K562 (cell line): ENCODE measurements around the gene C22orf39. TPM values are rescaled to one million over a fixed set of nuclear protein-coding genes. Genes with fewer than 3 reads are reported as not detected.

ENCODE experiments used
- CHD2 ChIP-seq: IDR thresholded peaks from 2 replicates; pipeline ENCODE4 v1.6.1; 2011; ENCODE audit warnings: low read depth, low read length
- GTF2F1 ChIP-seq: IDR thresholded peaks from 2 replicates; pipeline ENCODE4 v1.6.1; 2011; ENCODE audit warnings: low read depth, low read length, improper control_type of control experiment
- KAT8 ChIP-seq: fragments of 450-650 bp; IDR thresholded peaks from 2 replicates; pipeline ENCODE4 v1.6.1; 2016; ENCODE audit warnings: low read depth, mild to moderate bottlenecking
- KLF1 ChIP-seq: fragments of 450-650 bp; IDR thresholded peaks from 2 replicates; pipeline ENCODE4 v1.6.1; 2016; ENCODE audit warnings: missing genetic modification characterization, missing compliant biosample characterization
- MAZ ChIP-seq, 2 experiments: fragments of 450-650 bp in 1 of 2; sonication (generic) in 1 of 2; formaldehyde crosslinking; IDR thresholded peaks in 1 of 2; conservative IDR thresholded peaks in 1 of 2; 2 replicates each; pipeline versions ENCODE4 v1.4.0 to v1.5.0; 2020; ENCODE audit warnings: mild to moderate bottlenecking in 1 of 2, missing genetic modification reagents in 1 of 2
- MYC ChIP-seq, 2 experiments: fragments of 250-450 bp in 1 of 2; sonication (Bioruptor Pico) in 1 of 2; IDR thresholded peaks; 2 replicates each; pipeline versions ENCODE4 v1.5.1 to v1.6.1; 2012 to 2021; ENCODE audit warnings: low read depth in 2 of 2, borderline replicate concordance in 1 of 2, improper control_type of control experiment in 1 of 2, low read length in 1 of 2, mild to moderate bottlenecking in 1 of 2, moderate library complexity in 1 of 2
- PHB ChIP-seq: fragments of 250-450 bp; sonication (Bioruptor Pico); IDR thresholded peaks from 2 replicates; pipeline ENCODE4 v1.5.0; 2021
- RCOR1 ChIP-seq, 2 experiments: IDR thresholded peaks; 2 replicates each; pipeline ENCODE4 v1.6.1; 2012; ENCODE audit warnings: low read depth in 2 of 2, low read length in 2 of 2, borderline replicate concordance in 1 of 2, improper control_type of control experiment in 1 of 2
- SNRNP70 ChIP-seq: fragments of 200-400 bp; formaldehyde crosslinking; optimal IDR thresholded peaks from 2 replicates; pipeline ENCODE3; 2017; ENCODE audit warnings: low read depth, low read length
- polyA plus RNA-seq, 8 experiments: library from polyadenylated mRNA; depleted of rRNA in 4 of 8; stranded (reverse) in 5 of 8; unstranded in 3 of 8; fragments of >200 nt; fragmentation: Nextera tagmentation in 2 of 8; fragmentation: Illumina TruSeq in 1 of 8; extraction: Ambion mirVana in 2 of 8; extraction: Trizol in 1 of 8; gene quantifications; 2 replicates each; pipeline versions ENCODE4 v1.2.1 to v1.2.3, GENCODE V29; 2011 to 2014; ENCODE audit warnings: inconsistent platforms in 1 of 8, missing spikeins in 1 of 8
- total RNA-seq, 7 experiments: library from RNA; depleted of rRNA in 6 of 7; stranded (reverse); fragments of >200 nt in 6 of 7; fragmentation: Illumina TruSeq in 2 of 7; extraction: Trizol in 2 of 7; gene quantifications; 2 replicates each; pipeline versions ENCODE4 v1.2.1 to v1.2.3, GENCODE V29; 2011 to 2021; ENCODE audit warnings: low replicate concordance in 1 of 7
- TF ChIP-seq, protein P1 (sequence below), 2 experiments: IDR thresholded peaks in 1 of 2; conservative IDR thresholded peaks in 1 of 2; 2 replicates each; pipeline ENCODE4 v1.6.1; 2016; ENCODE audit warnings: low read depth in 2 of 2, mild to moderate bottlenecking in 1 of 2, missing compliant biosample characterization in 1 of 2, missing genetic modification characterization in 1 of 2, moderate library complexity in 1 of 2
- TF ChIP-seq, protein P2 (sequence below), 3 experiments: IDR thresholded peaks in 2 of 3; conservative IDR thresholded peaks in 1 of 3; 2 replicates each; pipeline ENCODE4 v1.5.1; 2011 to 2012; ENCODE audit warnings: low read length in 3 of 3, mild to moderate bottlenecking in 3 of 3, control low read depth in 2 of 3, improper control_type of control experiment in 1 of 3, inconsistent platforms in 1 of 3, low read depth in 1 of 3, mixed read lengths in 1 of 3, moderate library complexity in 1 of 3; ENCODE audit not compliant: insufficient read depth in 2 of 3
- TF ChIP-seq, protein P3 (sequence below): IDR thresholded peaks from 2 replicates; pipeline ENCODE4 v1.6.1; 2011; ENCODE audit warnings: borderline replicate concordance, low read depth, mild to moderate bottlenecking, moderate library complexity, low read length; ENCODE audit not compliant: insufficient read depth, poor library complexity, severe bottlenecking
- TF ChIP-seq, protein P4 (sequence below): fragments of 200-800 bp; sonication (Bioruptor generic); IDR thresholded peaks from 2 replicates; pipeline ENCODE4 v1.6.1; 2017; ENCODE audit warnings: missing genetic modification characterization, missing compliant biosample characterization
- TF ChIP-seq, protein P5 (sequence below): fragments of 450-650 bp; IDR thresholded peaks from 2 replicates; pipeline ENCODE4 v1.6.1; 2016

C22orf39 gene
- total and polyA plus RNA-seq, 9 of the 15 experiments (the other 6 are each of a cell fraction or from before 2014, with no cell fraction given), result 20.4 to 139 (median 66.8) TPM

DNA sequence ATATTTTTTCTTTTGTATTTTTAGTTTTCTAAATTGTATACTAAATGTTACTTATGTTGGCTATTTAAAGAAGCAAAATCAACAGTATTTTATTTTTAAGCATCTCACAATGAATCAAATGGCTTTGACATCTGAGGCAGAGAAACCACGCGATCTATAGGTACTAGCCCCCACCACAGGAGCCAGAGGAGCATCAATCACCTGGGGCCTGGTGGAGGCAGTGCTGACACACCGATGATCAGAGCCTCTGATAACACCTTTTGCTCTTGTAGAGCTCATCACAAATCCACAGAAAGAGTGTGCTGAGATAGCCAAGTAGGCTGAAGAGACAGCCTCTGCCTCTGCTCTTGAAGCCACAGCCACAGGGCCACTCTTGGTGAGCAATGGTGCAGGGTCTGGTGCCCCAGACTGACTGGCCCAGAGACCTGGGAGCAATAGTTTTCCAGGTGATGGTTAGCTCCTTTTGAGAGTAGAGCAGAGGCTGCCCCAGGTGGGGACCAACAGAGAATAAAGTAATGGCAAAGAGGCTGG, 41.2 kb downstream of the C22orf39 start (continued):
- TF ChIP-seq, protein P1, sequence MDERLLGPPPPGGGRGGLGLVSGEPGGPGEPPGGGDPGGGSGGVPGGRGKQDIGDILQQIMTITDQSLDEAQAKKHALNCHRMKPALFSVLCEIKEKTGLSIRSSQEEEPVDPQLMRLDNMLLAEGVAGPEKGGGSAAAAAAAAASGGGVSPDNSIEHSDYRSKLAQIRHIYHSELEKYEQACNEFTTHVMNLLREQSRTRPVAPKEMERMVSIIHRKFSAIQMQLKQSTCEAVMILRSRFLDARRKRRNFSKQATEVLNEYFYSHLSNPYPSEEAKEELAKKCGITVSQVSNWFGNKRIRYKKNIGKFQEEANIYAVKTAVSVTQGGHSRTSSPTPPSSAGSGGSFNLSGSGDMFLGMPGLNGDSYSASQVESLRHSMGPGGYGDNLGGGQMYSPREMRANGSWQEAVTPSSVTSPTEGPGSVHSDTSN (CRISPR knock-in tag; IDR thresholded peaks at IDR 0.05; ENCODE audit: low read depth), result peak; percentile 42
- TF ChIP-seq, protein P1 (tag; conservative IDR thresholded peaks at IDR 0.05; ENCODE audit: low read depth), result peak; percentile 89
- TF ChIP-seq PHB (CRISPR knock-in tag) (no peak), GTF2F1 (0 out of 2 replicates have a peak, but pooled peaks have one; percentile 26), CHD2 (peak; percentile 18; the same call in 1 of the 2 replicates), KAT8 (no peak), SNRNP70 (peak; percentile 61), RCOR1 (IDR thresholded peaks at IDR 0.05; ENCODE audit: borderline replicate concordance in 1 of 2, low read depth in 2 of 2, low read length in 2 of 2) (peak in 1 of 2 experiments; percentile 81; a peak in 2 of 4 replicates), KLF1 (tag) (0 out of 2 replicates have a peak, but pooled peaks have one; percentile 14), MYC (IDR thresholded peaks at IDR 0.05; ENCODE audit: low read depth, low read length) (peak; percentile 31; the same call in 1 of the 2 replicates), MYC (CRISPR knock-in tag; IDR thresholded peaks at IDR 0.05; ENCODE audit: borderline replicate concordance, low read depth) (no peak), MAZ (CRISPR knock-in tag; conservative IDR thresholded peaks at IDR 0.05 in 1 of 2, IDR thresholded peaks at IDR 0.05 in 1 of 2) (peak in 1 of 2 experiments; percentile 84; a peak in 2 of 4 replicates)
- TF ChIP-seq, protein P2, sequence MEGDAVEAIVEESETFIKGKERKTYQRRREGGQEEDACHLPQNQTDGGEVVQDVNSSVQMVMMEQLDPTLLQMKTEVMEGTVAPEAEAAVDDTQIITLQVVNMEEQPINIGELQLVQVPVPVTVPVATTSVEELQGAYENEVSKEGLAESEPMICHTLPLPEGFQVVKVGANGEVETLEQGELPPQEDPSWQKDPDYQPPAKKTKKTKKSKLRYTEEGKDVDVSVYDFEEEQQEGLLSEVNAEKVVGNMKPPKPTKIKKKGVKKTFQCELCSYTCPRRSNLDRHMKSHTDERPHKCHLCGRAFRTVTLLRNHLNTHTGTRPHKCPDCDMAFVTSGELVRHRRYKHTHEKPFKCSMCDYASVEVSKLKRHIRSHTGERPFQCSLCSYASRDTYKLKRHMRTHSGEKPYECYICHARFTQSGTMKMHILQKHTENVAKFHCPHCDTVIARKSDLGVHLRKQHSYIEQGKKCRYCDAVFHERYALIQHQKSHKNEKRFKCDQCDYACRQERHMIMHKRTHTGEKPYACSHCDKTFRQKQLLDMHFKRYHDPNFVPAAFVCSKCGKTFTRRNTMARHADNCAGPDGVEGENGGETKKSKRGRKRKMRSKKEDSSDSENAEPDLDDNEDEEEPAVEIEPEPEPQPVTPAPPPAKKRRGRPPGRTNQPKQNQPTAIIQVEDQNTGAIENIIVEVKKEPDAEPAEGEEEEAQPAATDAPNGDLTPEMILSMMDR (IDR thresholded peaks at IDR 0.05 in 2 of 3, conservative IDR thresholded peaks at IDR 0.05 in 1 of 3; ENCODE audit: insufficient read depth in 2 of 3, low read depth in 1 of 3, low read length in 3 of 3), result peak in 2 of 3 experiments; percentile 24 to 46; a peak in 2 of 6 replicates
- TF ChIP-seq, protein P3, sequence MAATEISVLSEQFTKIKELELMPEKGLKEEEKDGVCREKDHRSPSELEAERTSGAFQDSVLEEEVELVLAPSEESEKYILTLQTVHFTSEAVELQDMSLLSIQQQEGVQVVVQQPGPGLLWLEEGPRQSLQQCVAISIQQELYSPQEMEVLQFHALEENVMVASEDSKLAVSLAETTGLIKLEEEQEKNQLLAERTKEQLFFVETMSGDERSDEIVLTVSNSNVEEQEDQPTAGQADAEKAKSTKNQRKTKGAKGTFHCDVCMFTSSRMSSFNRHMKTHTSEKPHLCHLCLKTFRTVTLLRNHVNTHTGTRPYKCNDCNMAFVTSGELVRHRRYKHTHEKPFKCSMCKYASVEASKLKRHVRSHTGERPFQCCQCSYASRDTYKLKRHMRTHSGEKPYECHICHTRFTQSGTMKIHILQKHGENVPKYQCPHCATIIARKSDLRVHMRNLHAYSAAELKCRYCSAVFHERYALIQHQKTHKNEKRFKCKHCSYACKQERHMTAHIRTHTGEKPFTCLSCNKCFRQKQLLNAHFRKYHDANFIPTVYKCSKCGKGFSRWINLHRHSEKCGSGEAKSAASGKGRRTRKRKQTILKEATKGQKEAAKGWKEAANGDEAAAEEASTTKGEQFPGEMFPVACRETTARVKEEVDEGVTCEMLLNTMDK, result no peak
- TF ChIP-seq, protein P4, sequence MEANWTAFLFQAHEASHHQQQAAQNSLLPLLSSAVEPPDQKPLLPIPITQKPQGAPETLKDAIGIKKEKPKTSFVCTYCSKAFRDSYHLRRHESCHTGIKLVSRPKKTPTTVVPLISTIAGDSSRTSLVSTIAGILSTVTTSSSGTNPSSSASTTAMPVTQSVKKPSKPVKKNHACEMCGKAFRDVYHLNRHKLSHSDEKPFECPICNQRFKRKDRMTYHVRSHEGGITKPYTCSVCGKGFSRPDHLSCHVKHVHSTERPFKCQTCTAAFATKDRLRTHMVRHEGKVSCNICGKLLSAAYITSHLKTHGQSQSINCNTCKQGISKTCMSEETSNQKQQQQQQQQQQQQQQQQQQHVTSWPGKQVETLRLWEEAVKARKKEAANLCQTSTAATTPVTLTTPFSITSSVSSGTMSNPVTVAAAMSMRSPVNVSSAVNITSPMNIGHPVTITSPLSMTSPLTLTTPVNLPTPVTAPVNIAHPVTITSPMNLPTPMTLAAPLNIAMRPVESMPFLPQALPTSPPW (CRISPR knock-in tag), result peak; percentile 29; the same call in 1 of the 2 replicates
- TF ChIP-seq, protein P5, sequence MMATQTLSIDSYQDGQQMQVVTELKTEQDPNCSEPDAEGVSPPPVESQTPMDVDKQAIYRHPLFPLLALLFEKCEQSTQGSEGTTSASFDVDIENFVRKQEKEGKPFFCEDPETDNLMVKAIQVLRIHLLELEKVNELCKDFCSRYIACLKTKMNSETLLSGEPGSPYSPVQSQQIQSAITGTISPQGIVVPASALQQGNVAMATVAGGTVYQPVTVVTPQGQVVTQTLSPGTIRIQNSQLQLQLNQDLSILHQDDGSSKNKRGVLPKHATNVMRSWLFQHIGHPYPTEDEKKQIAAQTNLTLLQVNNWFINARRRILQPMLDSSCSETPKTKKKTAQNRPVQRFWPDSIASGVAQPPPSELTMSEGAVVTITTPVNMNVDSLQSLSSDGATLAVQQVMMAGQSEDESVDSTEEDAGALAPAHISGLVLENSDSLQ, result peak; percentile 80
